Measurements from ENCODE around the gene RIMKLA.
A peak's percentile ranks its signal among the peaks of the same experiment; 100 is the strongest.

Gene RIMKLA

GRCh38 chr1:42462828-42463763, 82.5 kb downstream of the RIMKLA start, which contains the start of gene CCDC30:
CCDC30 (plus strand) TSS chr1:42463286; CDS start chr1:42480552, 17,266 bp downstream.
- Histone ChIP-seq H3K27me3 (ENCODE audit: insufficient read depth, low read length) (peaks cover 17% of the 10 kb centered on the region; the same call in 1 of the 2 replicates), H3K9ac (ENCODE audit: low read depth, low read length) (peak within 1 kb of the TSS; percentile 81; the same call in 1 of the 2 replicates), H3K4me1 (ENCODE audit: insufficient read depth, low read length) (peaks cover 4% of the 10 kb centered on the region; the same call in 1 of the 2 replicates), H3K27ac (ENCODE audit: low read length) (no peak within 1 kb of the TSS), H3K36me3 (ENCODE audit: insufficient read depth, low read depth, low read length) (peaks cover 29% of the 10 kb centered on the region), H3K9me3 (ENCODE audit: insufficient read depth, low read depth, low read length) (no peaks in the 10 kb centered on the region), H3K4me3 (ENCODE audit: low read length) (peak within 1 kb of the TSS; percentile 88)

- H3K36me3 ChIP-seq (ENCODE audit: insufficient read depth, low read depth, low read length) = peaks cover 21% of the 10 kb centered on the region
- H3K4me3 ChIP-seq (ENCODE audit: low read length) = peak overlapping the region; percentile 88
- H3K27me3 ChIP-seq (ENCODE audit: insufficient read depth, low read length) = peaks cover 18% of the 10 kb centered on the region; the same call in 1 of the 2 replicates
- peaks cover 4% of the 10 kb centered on the region; the same call in 1 of the 2 replicates for H3K4me1 ChIP-seq (ENCODE audit: insufficient read depth, low read length)
- H3K27ac ChIP-seq (ENCODE audit: low read length) = no peak overlapping the region
- H3K9ac ChIP-seq (ENCODE audit: low read depth, low read length) = peak overlapping the region; percentile 63; the same call in 1 of the 2 replicates
- H3K9me3 ChIP-seq (ENCODE audit: insufficient read depth, low read depth, low read length) = no peaks in the 10 kb centered on the region
These were observed 83.3 kb downstream of the RIMKLA start for GRCh38 chr1:42463921-42464320.

GRCh38 chr1:42466030-42466429, 85.4 kb downstream of the RIMKLA start:
- peaks cover 18% of the 10 kb centered on the region for H3K27me3 ChIP-seq (ENCODE audit: insufficient read depth, low read length)
- no peak overlapping the region for H3K27ac ChIP-seq (ENCODE audit: low read length)
- no peak overlapping the region for H3K4me3 ChIP-seq (ENCODE audit: low read length)
- H3K9me3 ChIP-seq (ENCODE audit: insufficient read depth, low read depth, low read length) = no peaks in the 10 kb centered on the region
- H3K36me3 ChIP-seq (ENCODE audit: insufficient read depth, low read depth, low read length) = no peaks in the 10 kb centered on the region
- peaks cover 4% of the 10 kb centered on the region; the same call in 1 of the 2 replicates for H3K4me1 ChIP-seq (ENCODE audit: insufficient read depth, low read length)
- no peak overlapping the region for H3K9ac ChIP-seq (ENCODE audit: low read depth, low read length)

GRCh38 chr1:42469727-42470126, 89.1 kb downstream of the RIMKLA start:
- no peaks in the 10 kb centered on the region for H3K9me3 ChIP-seq (ENCODE audit: insufficient read depth, low read depth, low read length)
- H3K9ac ChIP-seq (ENCODE audit: low read depth, low read length) = no peak overlapping the region
- H3K27me3 ChIP-seq (ENCODE audit: insufficient read depth, low read length) = peaks cover 6% of the 10 kb centered on the region
- no peaks in the 10 kb centered on the region for H3K4me1 ChIP-seq (ENCODE audit: insufficient read depth, low read length)
- H3K4me3 ChIP-seq (ENCODE audit: low read length) = no peak overlapping the region
- no peak overlapping the region for H3K27ac ChIP-seq (ENCODE audit: low read length)
- H3K36me3 ChIP-seq (ENCODE audit: insufficient read depth, low read depth, low read length) = no peaks in the 10 kb centered on the region

All from iPS-20b (cell line).